ENCODE results near the gene VPS33A.
A peak's percentile ranks its signal among the peaks of the same experiment; 100 is the strongest.

Gene VPS33A

DNA sequence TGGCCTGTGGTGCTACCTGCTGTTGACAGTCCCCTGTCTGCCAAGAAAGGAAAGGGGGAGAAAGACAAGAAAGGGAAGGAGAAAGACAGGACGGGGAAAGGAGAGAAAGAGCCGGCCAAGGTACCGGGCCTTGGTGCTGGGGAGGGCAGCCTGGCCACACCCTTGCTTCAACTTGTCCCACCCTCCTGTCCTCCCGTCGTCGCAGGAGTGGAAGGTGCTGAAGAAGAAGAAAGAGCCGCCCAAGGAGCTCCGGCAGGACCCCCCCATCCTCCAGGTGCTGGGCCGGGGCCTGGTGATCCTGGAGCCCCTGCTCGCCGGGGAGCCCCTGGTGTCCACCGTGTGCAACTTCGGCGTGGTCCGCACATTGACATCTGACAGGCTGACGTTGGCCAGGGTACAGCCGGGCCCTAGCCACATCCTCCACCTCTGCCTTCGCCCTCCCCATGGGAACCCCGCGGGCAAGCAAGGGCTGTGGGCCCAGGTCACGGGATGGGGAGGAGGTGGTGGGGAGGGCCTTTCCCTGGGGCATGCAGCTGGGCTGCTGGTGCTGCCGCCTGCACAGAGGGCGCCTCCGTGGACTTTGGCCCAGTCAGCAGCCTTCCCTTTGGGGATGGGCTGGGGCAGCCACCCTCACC, 65.6 kb downstream of the VPS33A start:
- Histone ChIP-seq H3K27ac (ENCODE audit: low read depth in 2 of 2, low read length in 2 of 2) (no peak overlapping the region), H3K9ac (ENCODE audit: low read depth in 1 of 2, low read length in 2 of 2) (no peak overlapping the region), H3K4me1 (ENCODE audit: control insufficient read depth in 2 of 2, insufficient read depth in 2 of 2, low read length in 2 of 2) (peaks cover 12 to 15% of the 10 kb centered on the region in 2 donors), H3K9me3 (ENCODE audit: control insufficient read depth in 2 of 2, low read length in 2 of 2) (no peaks in the 10 kb centered on the region), H3K4me3 (ENCODE audit: low read length in 2 of 2) (no peak overlapping the region), H3K27me3 (ENCODE audit: control insufficient read depth in 2 of 2, insufficient read depth in 2 of 2, low read length in 2 of 2) (peaks cover 23 to 31% of the 10 kb centered on the region in 2 donors), H3K36me3 (ENCODE audit: control insufficient read depth in 2 of 2, insufficient read depth in 2 of 2, low read length in 2 of 2) (no peaks in the 10 kb centered on the region)

DNA sequence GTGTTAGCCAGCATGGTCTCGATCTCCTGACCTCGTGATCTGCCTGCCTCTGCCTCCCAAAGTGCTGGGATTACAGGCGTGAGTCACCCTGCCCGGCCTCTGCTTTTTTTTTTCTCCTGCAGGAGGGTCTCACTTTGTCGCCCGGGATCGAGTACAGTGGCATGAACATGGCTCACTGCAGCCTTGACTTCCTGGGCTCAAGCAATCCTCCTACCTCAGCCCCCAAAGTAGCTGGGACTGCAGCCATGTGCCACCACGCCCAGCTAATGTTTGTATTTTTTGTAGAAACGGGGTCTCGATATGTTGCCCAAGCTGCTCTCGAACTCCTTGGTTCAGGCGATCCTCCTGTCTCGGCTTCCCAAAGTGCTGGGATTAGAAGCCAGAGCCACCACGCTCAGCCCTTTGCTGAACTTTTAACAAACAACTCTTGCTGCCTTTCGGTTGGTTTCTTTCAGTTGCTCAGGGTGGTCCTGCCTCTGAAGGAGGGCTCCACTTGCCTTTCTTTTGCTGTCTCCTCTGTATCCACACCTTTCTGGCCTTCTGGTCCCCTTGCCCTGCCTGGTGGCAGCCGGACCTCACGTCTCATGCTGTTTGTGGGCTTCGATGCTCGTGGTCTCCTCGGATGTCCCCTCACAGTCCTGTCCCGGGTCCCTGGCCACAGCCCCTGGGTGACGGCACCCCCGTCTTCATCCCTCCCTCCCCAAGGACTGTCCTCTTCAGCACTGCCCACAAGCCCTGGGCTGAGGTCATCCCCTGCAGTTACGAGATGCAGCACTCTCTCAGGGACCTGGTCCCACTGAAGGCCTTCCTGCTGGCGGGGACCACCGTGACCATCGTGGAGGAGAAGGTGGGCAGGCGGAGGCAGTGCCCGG, 66.6 kb downstream of the VPS33A start:
- Histone ChIP-seq H3K27ac (ENCODE audit: low read depth in 2 of 2, low read length in 2 of 2) (no peak overlapping the region), H3K9me3 (ENCODE audit: control insufficient read depth in 2 of 2, low read length in 2 of 2) (no peaks in the 10 kb centered on the region), H3K36me3 (ENCODE audit: control insufficient read depth in 2 of 2, insufficient read depth in 2 of 2, low read length in 2 of 2) (no peaks in the 10 kb centered on the region), H3K9ac (ENCODE audit: low read depth in 1 of 2, low read length in 2 of 2) (no peak overlapping the region), H3K4me1 (ENCODE audit: control insufficient read depth in 2 of 2, insufficient read depth in 2 of 2, low read length in 2 of 2) (peaks cover 12 to 15% of the 10 kb centered on the region in 2 donors), H3K27me3 (ENCODE audit: control insufficient read depth in 2 of 2, insufficient read depth in 2 of 2, low read length in 2 of 2) (peaks cover 17 to 22% of the 10 kb centered on the region in 2 donors), H3K4me3 (ENCODE audit: low read length in 2 of 2) (no peak overlapping the region)

DNA sequence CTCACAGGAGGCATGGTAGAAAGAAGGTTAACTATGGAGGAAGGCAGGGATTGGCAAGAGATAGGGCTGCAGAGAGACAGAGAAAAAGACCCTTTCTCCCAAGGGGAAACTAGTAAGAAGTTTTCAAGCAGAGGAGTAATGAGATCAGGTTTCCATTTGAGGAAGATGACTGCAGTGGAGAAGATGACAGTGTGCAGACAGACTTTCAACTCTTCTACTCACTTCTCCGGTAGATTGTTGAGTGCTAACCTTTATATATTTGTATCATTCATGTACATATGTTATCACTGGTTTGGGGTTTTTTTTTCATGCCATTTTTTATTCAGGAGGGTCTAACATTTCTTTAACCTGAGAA, 68.7 kb downstream of the VPS33A start:
- Histone ChIP-seq H3K4me1 (ENCODE audit: control insufficient read depth in 2 of 2, insufficient read depth in 2 of 2, low read length in 2 of 2) (peaks cover 0 to 14% of the 10 kb centered on the region in 2 donors), H3K4me3 (ENCODE audit: low read length in 2 of 2) (no peak overlapping the region)

DNA sequence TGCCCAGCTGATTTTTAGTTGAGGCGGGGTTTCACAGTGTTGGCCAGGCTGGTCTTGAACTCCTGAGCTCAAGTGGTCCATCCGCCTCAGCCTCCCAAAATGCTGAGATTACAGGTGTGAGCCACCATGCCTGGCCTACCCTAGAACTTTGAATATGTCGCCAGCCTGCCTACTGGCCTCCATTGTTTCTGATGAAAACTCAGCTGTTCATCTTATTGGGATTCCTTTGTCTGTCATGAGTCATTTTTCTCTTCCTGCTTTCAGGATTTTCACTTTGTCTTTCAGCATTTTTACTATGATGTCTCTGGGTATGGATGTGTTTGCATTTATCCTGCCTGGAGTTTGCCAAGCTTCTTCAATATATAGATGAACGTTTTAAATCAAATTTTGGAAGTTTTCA, 70.9 kb downstream of the VPS33A start:
- no peaks in the 10 kb centered on the region for H3K36me3 ChIP-seq (ENCODE audit: control insufficient read depth in 2 of 2, insufficient read depth in 2 of 2, low read length in 2 of 2)
- peaks cover 8 to 9% of the 10 kb centered on the region in 2 donors for H3K27me3 ChIP-seq (ENCODE audit: control insufficient read depth in 2 of 2, insufficient read depth in 2 of 2, low read length in 2 of 2)
- H3K4me1 ChIP-seq (ENCODE audit: control insufficient read depth in 2 of 2, insufficient read depth in 2 of 2, low read length in 2 of 2) = peaks cover 0 to 7% of the 10 kb centered on the region in 2 donors
- H3K9me3 ChIP-seq (ENCODE audit: control insufficient read depth in 2 of 2, low read length in 2 of 2) = no peaks in the 10 kb centered on the region
- H3K9ac ChIP-seq (ENCODE audit: low read depth in 1 of 2, low read length in 2 of 2) = no peak overlapping the region
- peak overlapping the region in 1 of 2 donors; percentile 52 for H3K27ac ChIP-seq (ENCODE audit: low read depth in 2 of 2, low read length in 2 of 2)
- no peak overlapping the region for H3K4me3 ChIP-seq (ENCODE audit: low read length in 2 of 2)

More for the DNA sequence above, 68.7 kb downstream of the VPS33A start:
- no peak overlapping the region for H3K9ac ChIP-seq (ENCODE audit: low read depth in 1 of 2, low read length in 2 of 2)
- no peaks in the 10 kb centered on the region for H3K36me3 ChIP-seq (ENCODE audit: control insufficient read depth in 2 of 2, insufficient read depth in 2 of 2, low read length in 2 of 2)
- H3K9me3 ChIP-seq (ENCODE audit: control insufficient read depth in 2 of 2, low read length in 2 of 2) = no peaks in the 10 kb centered on the region
- peaks cover 16 to 19% of the 10 kb centered on the region in 2 donors for H3K27me3 ChIP-seq (ENCODE audit: control insufficient read depth in 2 of 2, insufficient read depth in 2 of 2, low read length in 2 of 2)
- no peak overlapping the region for H3K27ac ChIP-seq (ENCODE audit: low read depth in 2 of 2, low read length in 2 of 2)

DNA sequence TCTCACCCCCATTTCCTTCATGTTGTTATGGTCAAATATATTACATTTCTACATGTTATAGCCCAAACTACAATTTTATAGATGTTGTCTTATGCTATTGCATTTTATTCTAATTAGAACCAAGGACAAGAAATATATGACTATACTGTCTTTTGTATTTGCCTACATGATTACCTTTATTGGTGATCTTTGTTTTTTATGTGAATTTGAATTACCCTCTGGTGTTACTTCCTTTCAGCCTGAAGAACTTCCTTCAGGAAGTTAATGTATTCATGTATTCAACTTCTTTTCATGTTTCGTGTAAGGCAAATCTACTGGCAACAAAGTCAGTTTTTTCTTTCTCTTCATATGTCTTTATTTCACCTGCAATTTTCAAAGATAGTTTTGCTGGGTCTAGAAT, 71.5 kb downstream of the VPS33A start:
- H3K36me3 ChIP-seq (ENCODE audit: control insufficient read depth in 2 of 2, insufficient read depth in 2 of 2, low read length in 2 of 2) = no peaks in the 10 kb centered on the region
- H3K27me3 ChIP-seq (ENCODE audit: control insufficient read depth in 2 of 2, insufficient read depth in 2 of 2, low read length in 2 of 2) = peaks cover 4 to 6% of the 10 kb centered on the region in 2 donors
- H3K4me3 ChIP-seq (ENCODE audit: low read length in 2 of 2) = no peak overlapping the region
- H3K9ac ChIP-seq (ENCODE audit: low read depth in 1 of 2, low read length in 2 of 2) = no peak overlapping the region
- peak overlapping the region in 1 of 2 donors; percentile 52 for H3K27ac ChIP-seq (ENCODE audit: low read depth in 2 of 2, low read length in 2 of 2)
- H3K4me1 ChIP-seq (ENCODE audit: control insufficient read depth in 2 of 2, insufficient read depth in 2 of 2, low read length in 2 of 2) = peaks cover 0 to 6% of the 10 kb centered on the region in 2 donors
- H3K9me3 ChIP-seq (ENCODE audit: control insufficient read depth in 2 of 2, low read length in 2 of 2) = no peaks in the 10 kb centered on the region

DNA sequence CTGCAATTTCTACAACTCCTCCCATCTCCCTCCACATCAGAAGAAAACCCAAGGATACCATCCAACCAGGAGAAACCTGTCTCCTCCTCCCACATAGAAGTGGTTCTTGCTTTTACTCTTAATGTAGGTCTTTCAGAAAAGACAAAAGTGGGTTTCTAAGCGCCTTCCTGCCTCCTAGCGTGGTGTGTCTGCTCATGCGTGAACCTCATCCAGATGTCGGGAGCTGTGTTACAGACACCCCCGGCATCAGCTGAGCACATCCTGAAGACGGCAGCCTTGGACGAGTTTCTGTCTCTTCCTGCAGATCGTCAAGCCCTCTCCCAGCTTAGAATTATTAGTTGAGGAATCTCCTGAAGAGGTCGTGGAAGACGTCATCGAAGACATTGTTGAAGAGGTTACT, 73.9 kb downstream of the VPS33A start:
- H3K9ac ChIP-seq (ENCODE audit: low read depth in 1 of 2, low read length in 2 of 2) = no peak overlapping the region
- H3K36me3 ChIP-seq (ENCODE audit: control insufficient read depth in 2 of 2, insufficient read depth in 2 of 2, low read length in 2 of 2) = no peaks in the 10 kb centered on the region
- H3K27ac ChIP-seq (ENCODE audit: low read depth in 2 of 2, low read length in 2 of 2) = no peak overlapping the region
- H3K4me1 ChIP-seq (ENCODE audit: control insufficient read depth in 2 of 2, insufficient read depth in 2 of 2, low read length in 2 of 2) = peaks cover 0 to 6% of the 10 kb centered on the region in 2 donors
- no peaks in the 10 kb centered on the region for H3K9me3 ChIP-seq (ENCODE audit: control insufficient read depth in 2 of 2, low read length in 2 of 2)
- no peak overlapping the region for H3K4me3 ChIP-seq (ENCODE audit: low read length in 2 of 2)
- peaks cover 0 to 1% of the 10 kb centered on the region in 2 donors for H3K27me3 ChIP-seq (ENCODE audit: control insufficient read depth in 2 of 2, insufficient read depth in 2 of 2, low read length in 2 of 2)

DNA sequence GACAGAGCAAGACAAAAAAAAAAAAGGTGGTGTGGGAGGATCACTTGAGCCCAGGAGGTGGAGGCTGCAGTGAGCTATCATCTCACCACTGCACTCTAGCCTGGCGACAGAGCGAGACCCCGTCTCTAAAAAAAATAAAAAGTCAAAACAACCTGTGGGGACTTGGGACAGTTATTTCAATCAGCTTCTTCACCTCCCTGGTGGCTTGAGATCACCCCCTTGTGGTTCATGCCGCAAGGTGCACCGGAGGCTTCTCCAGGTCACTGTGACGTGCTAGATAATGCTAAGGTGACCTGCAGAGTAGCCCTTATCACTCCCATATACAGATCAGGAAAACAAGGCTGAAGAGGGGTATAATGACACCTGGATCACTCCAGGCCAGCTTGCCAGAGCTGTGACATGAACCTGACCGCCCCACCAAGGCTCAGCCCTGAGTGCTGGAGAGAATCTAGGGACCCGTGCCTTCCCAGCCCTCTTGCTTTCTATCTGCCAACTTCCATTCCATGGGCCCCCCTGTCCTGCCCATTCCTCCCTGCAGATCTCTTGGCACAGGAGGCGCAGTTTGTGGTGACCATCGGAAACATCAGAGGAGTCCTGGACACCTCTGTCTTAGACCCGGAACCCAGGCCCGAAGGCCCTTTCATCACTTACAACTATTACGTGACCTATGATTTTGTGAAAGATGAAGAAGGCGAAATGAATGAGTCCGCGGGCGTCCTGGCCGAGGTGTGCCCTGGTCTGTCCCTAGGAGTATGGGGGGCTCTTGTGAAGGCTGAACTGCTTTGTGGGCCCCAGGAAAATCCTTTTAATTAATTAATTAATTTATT, 75.2 kb downstream of the VPS33A start:
- H3K27me3 ChIP-seq (ENCODE audit: control insufficient read depth in 2 of 2, insufficient read depth in 2 of 2, low read length in 2 of 2) = no peaks in the 10 kb centered on the region
- no peak overlapping the region for H3K4me3 ChIP-seq (ENCODE audit: low read length in 2 of 2)

DNA sequence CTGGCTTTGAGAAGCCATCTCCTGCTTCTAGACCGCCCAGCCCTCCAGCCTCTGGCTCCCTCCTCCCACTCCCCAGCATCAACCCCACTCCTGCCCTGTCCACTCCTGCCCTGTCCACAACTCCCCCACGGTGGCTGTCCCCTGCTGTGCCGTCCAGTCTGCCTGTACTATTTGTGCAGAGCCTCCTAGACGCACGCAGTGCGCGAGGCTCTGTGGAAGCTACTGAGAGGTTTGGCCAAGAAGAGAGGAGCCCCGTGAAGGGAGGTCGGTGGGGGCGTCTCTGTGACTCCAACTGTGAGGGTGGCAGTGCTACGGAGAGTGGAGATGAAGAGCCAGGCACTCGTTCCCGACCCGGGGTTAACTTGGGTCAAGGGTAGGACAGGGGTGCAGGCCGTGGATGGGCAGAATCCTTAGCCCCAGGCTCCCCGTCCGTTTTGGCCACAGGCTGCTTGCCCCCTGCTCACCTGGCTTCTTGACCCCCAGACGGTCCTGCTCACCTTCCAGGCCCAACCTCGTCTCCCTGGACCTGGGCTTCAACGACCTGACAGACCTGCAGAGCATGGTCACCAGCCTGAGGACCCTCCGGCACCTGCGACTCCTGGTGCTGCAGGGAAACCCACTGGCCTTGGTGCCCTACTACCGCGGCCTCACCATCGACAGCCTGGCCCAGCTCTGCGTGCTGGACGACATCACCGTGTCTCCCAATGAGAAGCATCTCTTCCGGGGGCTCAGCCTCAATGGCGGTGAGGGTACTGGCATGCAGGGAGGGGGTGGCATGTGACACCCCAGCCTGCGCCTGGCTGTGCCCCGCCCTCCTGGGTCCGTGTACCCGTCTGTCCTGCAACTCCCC, 76.4 kb downstream of the VPS33A start:
- Histone ChIP-seq H3K27me3 (ENCODE audit: control insufficient read depth in 2 of 2, insufficient read depth in 2 of 2, low read length in 2 of 2) (no peaks in the 10 kb centered on the region), H3K4me3 (ENCODE audit: low read length in 2 of 2) (no peak overlapping the region), H3K9ac (ENCODE audit: low read depth in 1 of 2, low read length in 2 of 2) (no peak overlapping the region), H3K4me1 (ENCODE audit: control insufficient read depth in 2 of 2, insufficient read depth in 2 of 2, low read length in 2 of 2) (peaks cover 0 to 2% of the 10 kb centered on the region in 2 donors), H3K27ac (ENCODE audit: low read depth in 2 of 2, low read length in 2 of 2) (no peak overlapping the region), H3K9me3 (ENCODE audit: control insufficient read depth in 2 of 2, low read length in 2 of 2) (no peaks in the 10 kb centered on the region), H3K36me3 (ENCODE audit: control insufficient read depth in 2 of 2, insufficient read depth in 2 of 2, low read length in 2 of 2) (no peaks in the 10 kb centered on the region)

More for the DNA sequence above, 75.2 kb downstream of the VPS33A start:
- H3K9me3 ChIP-seq (ENCODE audit: control insufficient read depth in 2 of 2, low read length in 2 of 2) = no peaks in the 10 kb centered on the region
- no peaks in the 10 kb centered on the region for H3K36me3 ChIP-seq (ENCODE audit: control insufficient read depth in 2 of 2, insufficient read depth in 2 of 2, low read length in 2 of 2)
- H3K27ac ChIP-seq (ENCODE audit: low read depth in 2 of 2, low read length in 2 of 2) = no peak overlapping the region
- H3K4me1 ChIP-seq (ENCODE audit: control insufficient read depth in 2 of 2, insufficient read depth in 2 of 2, low read length in 2 of 2) = peaks cover 0 to 6% of the 10 kb centered on the region in 2 donors
- no peak overlapping the region for H3K9ac ChIP-seq (ENCODE audit: low read depth in 1 of 2, low read length in 2 of 2)

DNA sequence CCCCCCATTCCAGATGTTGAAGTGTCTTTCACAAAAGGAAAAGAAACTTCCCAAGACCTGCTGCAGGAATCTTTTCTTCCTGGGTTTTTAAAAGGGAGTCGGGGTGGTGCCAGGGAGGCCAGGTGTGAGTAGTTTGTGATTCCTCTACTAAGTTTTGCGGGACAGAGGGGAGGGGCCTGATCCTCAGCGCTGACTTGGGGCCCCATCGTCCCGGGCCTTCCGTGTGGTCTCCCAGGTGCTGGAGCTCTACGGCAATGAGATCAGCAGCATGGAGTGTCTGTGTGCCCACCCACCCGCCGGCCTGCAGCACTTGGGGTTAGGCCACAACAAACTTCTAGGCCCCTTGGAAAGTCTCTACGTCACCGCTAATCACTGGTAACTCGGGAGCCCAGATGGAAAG, 78.8 kb downstream of the VPS33A start:
- Histone ChIP-seq H3K9ac (ENCODE audit: low read depth in 1 of 2, low read length in 2 of 2) (no peak overlapping the region), H3K36me3 (ENCODE audit: control insufficient read depth in 2 of 2, insufficient read depth in 2 of 2, low read length in 2 of 2) (no peaks in the 10 kb centered on the region), H3K27me3 (ENCODE audit: control insufficient read depth in 2 of 2, insufficient read depth in 2 of 2, low read length in 2 of 2) (no peaks in the 10 kb centered on the region), H3K9me3 (ENCODE audit: control insufficient read depth in 2 of 2, low read length in 2 of 2) (no peaks in the 10 kb centered on the region), H3K27ac (ENCODE audit: low read depth in 2 of 2, low read length in 2 of 2) (no peak overlapping the region), H3K4me1 (ENCODE audit: control insufficient read depth in 2 of 2, insufficient read depth in 2 of 2, low read length in 2 of 2) (peaks cover 2 to 4% of the 10 kb centered on the region in 2 donors), H3K4me3 (ENCODE audit: low read length in 2 of 2) (no peak overlapping the region)

Measured in mucosa of rectum (tissue), 2 donors.